CD4-positive, alpha-beta T cell treated with Interleukin-12 subunit alpha and Interleukin-12 subunit beta, for 1 hour (primary cell): ENCODE measurements around the gene CES2.

ENCODE experiments used
- DNase-seq: peaks from one replicate; pipeline ENCODE4 v3.0.0-alpha.2; 2020

CES2 gene

GRCh38 chr16:66903544-66904427 lies 31.5 kb upstream of the CES2 start:
- DNase-seq = no peak

DNA sequence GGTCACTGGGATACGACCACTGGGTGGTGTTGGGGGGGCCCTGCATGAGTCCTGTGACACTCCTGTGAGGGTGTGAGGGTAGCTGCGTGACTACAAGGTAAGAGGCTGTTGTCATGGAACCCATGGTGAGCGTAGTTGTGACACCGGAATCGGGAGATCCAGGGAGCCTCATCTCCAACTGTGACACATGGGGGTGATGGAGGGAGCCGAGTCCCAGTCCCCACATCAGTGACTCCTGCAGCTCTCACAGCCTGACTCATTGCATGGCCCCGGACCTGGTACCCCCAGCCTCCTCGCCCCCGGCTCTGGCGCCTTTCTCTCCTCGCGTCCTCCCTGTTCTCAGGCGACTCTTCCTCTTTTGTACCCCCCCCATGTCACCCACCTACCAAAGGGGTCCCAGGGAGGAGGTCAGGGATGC lies 30.9 kb upstream of the CES2 start:
- no peak for DNase-seq

DNA sequence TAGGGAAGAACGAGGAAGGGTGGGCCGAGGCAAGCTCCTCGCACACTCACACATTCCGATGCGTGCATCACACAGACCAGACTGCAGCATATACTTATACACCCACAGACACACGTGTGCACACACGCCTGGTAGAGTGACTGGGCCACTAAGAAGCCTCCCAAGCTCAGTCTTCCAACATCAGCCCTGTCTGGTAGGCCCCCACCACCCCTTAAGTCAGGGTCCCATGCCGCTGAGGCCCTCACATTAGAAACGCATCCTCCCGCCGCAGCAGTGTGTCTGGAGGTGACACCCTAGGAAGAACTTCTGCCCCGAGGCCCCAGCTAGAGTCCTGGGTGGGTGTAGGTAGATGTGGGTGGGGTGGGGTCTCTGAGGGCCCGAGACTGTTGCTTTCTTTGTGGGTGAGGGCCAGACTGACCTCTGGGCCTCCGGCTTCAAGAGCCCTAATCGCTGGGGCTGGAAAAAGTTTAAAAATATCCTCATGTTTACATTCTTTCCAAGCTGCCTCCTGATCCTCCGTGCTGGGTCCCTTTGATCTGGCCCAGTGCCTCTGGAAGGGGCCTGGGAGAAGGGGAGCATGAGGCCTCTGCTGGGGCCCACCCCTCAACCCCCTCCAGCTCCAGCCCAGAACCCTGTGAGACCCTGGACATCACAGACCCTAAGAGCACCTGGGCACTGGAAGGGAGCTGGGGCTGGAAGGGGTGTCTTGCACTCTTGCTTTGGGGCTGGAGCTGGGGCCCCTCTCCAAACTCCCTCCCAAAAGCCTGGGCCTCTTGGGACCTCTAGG lies 30.3 kb upstream of the CES2 start:
- DNase-seq = no peak

DNA sequence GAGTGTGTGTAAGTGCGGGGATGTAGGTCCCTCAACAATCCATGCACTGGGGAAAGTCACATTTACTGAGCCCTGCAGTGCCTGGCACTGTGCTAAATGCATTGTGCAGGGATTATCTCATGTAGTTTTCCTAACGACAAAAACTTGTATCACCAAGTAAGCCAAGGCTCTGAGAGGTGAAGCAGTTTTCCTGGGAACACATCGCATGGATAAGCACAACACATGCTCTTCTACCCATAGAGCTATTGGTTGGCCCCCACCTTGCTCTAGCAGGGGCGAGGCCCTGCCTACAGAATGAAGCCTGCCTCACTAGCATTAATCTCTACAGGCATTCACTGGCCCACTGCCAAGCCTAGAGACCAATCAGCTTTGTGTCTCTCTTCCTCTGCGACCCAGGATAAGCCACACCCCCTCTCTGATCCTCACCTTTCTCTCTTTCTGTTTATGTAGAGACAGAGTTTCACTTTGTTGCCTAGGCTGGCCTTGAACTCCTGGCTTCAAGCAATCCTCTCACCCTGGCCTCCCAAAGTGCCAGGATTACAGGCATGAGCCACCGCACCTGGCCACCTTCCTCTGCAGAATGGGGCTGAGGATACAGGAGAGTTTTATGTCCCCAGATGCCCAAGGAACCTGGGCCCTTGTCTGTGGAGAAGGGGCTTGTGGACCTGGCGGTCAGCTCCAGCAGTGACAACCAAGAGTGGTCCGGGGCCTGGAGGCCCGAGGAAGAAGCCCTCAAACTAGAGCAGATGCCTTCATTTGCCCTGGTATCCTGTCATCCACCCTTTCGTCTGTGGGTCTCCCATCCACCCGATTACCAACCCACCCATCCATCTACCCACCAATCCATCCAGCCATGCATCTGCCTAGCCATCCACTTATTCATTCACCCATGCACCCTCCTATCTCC lies 29.4 kb upstream of the CES2 start:
- peak; percentile 36 for DNase-seq

DNA sequence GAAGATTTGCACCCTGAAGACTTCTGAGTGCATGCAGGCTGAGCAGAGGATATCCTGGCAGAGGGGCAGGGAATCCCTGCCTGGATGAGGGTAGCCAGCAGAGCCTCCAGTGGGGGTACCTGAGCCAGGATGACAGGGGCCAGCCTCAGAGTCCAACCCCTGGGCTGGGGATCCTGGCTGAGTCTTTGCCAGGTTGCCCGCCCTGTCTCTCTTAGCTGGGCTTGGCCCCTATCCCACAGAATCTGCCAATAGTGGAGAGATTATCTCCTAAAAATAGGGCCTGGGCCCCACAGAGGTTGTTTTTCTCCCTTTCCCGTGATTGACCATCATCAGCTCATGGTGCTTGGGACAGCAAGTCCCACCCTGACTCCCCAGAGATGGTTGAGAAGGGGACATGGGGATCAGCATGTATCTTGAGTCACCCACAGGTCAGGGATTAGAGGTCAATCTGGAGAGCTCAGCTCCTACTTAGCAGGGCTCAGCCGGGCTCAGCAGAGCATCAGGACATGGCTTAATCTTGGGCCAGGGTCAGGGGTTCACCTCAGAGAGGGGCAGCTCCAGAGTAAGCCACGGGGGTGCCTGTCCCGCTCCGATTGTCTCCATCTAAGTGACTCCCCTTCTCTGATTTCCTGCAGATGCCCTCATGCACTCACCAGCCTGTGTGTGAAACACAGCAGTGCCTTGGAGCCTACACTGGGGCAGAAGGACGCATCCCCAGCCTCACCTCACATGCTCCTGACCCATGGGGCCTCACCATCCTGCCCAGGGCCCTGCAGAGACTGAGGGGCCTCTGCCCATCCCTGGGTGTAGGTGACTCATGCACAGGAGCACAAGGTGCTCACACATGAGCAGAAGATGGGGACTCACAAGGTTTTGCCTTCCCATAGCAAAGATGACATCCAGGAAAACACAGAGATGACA lies 28.1 kb upstream of the CES2 start:
- no peak for DNase-seq

- DNase-seq = no peak
Measured at GRCh38 chr16:66908116-66908515, 27.2 kb upstream of the CES2 start.

DNA sequence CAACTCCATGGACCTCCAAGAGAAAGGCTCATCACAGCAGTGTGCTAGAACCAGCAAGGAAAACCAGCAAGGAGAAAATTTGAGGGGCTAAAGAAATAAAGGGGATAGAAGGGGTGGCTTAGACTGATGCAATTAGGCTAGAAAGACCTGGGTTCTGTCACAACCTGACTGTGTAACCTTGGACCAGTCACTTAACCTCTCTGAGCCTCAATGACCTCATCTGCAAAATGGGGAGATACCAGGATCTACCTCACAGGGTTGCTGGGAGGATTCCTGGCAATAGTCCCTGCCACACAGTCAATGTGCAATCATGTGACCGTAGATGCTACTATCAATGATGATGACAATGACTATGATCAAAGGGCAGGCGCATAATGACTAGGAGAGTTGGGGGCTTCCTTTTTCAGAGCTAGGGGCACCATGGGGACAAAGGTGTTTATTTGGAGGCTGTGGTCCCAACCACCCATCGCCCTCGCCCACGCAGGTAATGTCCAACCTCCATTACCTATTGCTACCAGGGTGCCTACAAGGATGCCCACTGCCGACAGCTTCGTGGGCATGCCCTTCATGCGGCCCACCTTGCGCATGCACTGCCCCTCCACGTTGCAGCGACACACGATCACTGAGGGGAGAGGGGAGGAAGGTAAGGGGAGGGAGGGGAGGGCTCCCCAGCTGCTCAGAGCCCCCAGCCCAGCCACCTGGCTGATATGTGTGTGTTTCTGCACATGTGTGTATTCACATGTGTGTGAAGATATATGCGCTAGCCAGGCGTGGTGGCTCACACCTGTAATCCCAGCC lies 26.4 kb upstream of the CES2 start:
- no peak for DNase-seq

DNA sequence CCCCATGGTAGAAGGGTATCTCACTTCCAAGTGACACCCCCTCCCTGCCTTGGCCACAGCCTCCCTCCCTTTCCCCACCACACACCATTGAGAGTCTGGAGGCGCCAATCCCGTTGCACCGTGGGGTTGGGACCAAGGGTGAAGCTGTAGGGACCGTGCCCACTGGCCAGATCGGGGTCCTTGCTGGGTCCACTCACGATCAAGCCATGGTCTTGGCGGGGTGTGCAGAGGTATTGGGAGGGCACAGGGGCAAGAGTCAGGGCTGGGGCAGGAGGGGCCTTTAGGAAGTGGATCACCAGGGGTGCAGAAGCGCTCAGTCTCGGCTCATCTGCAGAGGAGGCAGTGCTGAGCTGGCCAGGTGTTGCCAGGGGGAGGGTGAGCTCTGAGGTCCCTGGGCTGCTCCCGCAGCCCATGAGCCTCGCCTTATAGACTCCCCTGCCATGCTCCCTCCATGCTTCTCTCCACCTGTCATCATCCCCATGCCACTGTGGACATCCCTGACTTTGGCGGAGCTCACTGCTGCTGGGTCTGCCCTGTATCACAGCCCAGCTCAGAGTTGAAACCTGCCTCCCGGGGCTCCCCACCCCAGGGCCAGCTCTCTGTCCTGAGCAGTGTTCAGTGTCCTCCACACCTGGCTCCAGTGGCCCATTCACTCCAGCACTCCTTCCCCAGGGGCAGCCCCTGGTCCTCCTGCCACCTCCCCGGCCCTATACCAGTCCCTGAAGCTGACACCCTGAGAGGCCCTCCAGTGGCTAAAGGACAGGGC lies 25.0 kb upstream of the CES2 start:
- DNase-seq = no peak

DNA sequence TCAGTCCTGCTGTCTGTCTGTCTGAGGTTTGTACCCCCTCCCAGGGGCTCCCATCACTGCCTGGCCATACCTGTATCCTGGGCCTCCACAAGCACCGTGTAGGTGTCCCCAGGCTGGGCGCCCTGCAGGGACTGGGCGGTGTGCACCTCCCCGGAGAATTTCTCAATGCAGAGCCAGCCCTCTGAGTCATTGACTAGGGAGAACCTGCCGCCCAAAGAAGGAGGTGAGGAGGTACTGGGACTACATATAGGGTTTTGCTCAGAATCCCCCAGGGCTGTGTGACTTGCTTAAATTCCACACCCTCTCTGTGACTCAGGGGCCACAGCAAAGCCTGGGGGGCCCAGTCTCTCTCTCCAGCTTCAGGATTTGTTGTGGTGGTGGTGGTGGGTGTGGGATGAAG lies 24.2 kb upstream of the CES2 start:
- DNase-seq = no peak

DNA sequence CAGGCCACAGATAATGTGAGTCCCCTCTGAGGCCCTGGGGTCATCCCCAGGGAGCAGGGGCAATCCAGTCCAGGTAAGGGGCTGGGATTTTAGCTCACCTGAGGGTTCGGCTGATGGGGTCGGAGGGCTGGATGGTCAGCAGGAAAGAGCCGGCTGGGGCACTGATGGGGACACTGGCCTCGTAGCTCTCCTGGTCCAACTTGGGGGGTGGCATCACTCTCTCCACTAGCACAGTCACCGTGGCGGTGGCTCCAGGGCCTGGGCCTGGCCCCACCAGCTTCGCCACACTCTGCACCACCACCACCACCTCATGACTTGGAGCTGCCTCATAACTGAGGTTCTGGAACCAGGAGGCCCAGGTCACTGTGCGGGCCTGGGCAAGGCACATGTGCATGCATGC lies 23.5 kb upstream of the CES2 start:
- DNase-seq = no peak

DNA sequence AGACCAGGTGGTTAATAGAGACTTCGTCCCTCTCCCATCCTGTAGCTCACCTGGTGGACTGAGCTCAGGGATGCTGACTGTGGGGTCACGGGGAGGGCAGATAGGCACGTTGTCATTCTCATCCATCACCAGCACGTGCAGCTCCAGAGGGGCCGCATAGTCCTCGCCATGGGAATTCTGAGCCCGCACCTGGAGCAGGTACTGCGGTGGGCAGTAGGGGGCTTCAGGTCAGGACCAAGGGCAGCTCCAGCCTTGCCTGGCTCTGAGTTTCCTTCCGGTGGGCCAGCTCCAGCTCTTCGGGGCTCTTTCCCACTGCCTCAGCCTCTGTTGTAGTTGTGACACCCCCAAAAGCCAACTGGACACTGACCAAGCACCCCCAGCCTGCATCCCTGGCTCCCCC lies 22.2 kb upstream of the CES2 start:
- DNase-seq = no peak

GRCh38 chr16:66913711-66914110 lies 21.6 kb upstream of the CES2 start:
- DNase-seq = no peak

- DNase-seq = no peak
Measured at GRCh38 chr16:66914541-66914940, 20.8 kb upstream of the CES2 start.

- no peak for DNase-seq
Measured at GRCh38 chr16:66915041-66915440, 20.3 kb upstream of the CES2 start.

- DNase-seq = no peak
Measured at GRCh38 chr16:66916518-66916917, 18.8 kb upstream of the CES2 start.

GRCh38 chr16:66917741-66918140 lies 17.6 kb upstream of the CES2 start:
- DNase-seq = no peak

- DNase-seq = no peak
Measured at GRCh38 chr16:66918355-66918754, 17.0 kb upstream of the CES2 start.

DNA sequence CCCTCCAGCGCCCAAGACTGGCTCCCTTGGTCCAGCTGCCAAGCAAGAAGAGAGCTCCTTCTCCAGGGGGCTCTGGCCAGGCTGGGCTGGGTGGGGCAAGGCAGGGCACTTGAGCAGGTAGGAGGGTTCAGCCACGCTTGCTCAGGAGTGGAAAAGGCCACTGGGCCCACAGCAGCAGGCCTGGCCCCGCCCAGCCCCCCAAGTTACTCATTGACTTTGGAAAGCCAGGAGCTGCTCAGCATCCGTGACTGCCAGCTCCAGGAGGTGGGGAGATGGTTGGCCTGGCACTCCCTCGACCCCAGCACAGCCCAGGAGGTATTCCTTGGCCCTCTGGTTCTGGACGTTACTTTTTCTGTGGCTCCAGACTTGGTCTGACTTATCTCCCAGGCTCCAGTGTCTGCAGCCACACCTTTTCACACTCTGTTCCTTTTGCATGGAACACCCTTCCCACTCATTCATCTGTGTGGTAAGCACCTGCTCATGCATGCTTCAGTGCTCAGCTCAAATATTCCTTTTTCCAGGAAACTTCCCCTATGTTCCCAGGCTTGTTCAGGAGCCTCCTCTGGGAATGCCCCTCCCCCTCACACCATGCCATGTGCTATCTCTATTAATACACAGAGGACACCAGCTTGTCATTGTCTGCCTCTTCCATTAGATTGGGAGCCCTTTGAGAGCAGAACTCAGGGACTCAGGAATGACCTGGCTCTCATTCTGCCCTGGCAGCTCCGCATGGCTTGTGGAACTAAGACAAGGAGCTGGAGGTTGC lies 16.3 kb upstream of the CES2 start, which contains the start of gene CDH16:
Gene CDH16, minus strand, starts transcription at position 83 of the 766 bp plus-strand sequence. CDS start 820 bp downstream, outside the sequence.
- no peak for DNase-seq

DNA sequence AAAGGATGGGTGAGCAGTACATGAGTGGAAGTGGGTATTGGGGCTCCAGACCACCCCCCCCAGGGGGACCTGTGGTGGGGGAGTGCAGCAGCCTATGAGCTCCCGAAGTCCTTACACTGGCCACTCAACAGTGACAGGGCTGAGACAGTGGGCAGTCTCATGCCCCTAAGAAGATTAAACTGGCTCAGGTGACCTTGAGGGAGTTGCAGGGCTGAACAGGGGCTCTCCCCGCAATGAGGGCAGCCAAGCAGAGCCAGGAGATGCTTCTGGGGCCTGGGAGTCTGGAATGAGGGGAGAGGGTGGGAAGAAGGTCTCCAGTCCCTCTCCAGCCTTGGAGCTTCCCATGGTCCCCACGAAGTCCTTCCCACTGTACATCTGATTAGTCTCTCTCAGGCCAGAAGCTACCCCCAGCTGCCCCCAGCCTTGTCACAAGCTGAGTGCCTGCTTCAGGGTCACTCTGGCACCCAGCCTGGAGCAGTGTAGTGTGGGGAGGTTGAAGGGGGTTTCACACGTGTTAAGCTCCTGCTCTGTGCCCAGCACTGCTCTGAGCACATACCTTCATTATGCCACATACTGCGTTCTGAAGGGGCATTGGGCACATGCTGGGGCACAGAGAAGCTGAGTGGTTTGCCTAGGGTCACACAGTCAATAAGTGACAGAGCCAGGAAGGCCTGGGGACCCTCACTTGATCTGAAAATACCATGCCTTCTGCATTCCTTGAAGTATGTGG lies 15.6 kb upstream of the CES2 start:
- DNase-seq = no peak
